ENCODE measurements around the gene ODAM. TPM values are rescaled to one million over a fixed set of nuclear protein-coding genes. Genes with fewer than 3 reads are reported as not detected.

ODAM gene
- total RNA-seq, 1 experiment from 2014 or later = not detected

GRCh38 chr4:70236125-70236524 lies 40.6 kb downstream of the ODAM start:
- TF ChIP-seq, protein P1, sequence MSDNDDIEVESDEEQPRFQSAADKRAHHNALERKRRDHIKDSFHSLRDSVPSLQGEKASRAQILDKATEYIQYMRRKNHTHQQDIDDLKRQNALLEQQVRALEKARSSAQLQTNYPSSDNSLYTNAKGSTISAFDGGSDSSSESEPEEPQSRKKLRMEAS (IDR thresholded peaks at IDR 0.05) = no peak
- no peak for TF ChIP-seq TCF7L2 (IDR thresholded peaks at IDR 0.05; ENCODE audit: borderline replicate concordance, extremely low read depth, insufficient read depth, insufficient read length)
- no peak for TF ChIP-seq REST (IDR thresholded peaks at IDR 0.05; ENCODE audit: low read depth)
- no peak for TF ChIP-seq EZH2 (IDR thresholded peaks at IDR 0.05)
- no peak for TF ChIP-seq ELF1 (IDR thresholded peaks at IDR 0.05; ENCODE audit: borderline replicate concordance, low read depth)
- no peak for TF ChIP-seq ZFX (IDR thresholded peaks at IDR 0.05)
- no peak for TF ChIP-seq ZNF274 (IDR thresholded peaks at IDR 0.05; ENCODE audit: low read depth, low read length)
- TF ChIP-seq JUND (IDR thresholded peaks at IDR 0.05) = no peak
- no peak for TF ChIP-seq POLR2AphosphoS5 (IDR thresholded peaks at IDR 0.05; ENCODE audit: low read depth, low read length)
- no peak for TF ChIP-seq RAD21 (IDR thresholded peaks at IDR 0.05; ENCODE audit: low read depth)
- no peak for TF ChIP-seq CBX3 (IDR thresholded peaks at IDR 0.05; ENCODE audit: low read depth)
- H3K9me2 ChIP-seq (ENCODE audit: insufficient read depth) = no peaks in the 10 kb centered on the region
- no peak overlapping the region for H3K4me3 ChIP-seq (replicated peaks in 1 of 2; ENCODE audit: low read depth in 1 of 2, low read length in 2 of 2)
- BruUV-seq (replicated peaks) = no TSS peak
- no peak overlapping the region for H3K4me2 ChIP-seq (ENCODE audit: low read length)
- H3K9ac ChIP-seq (ENCODE audit: low read length) = no peak overlapping the region
- intact Hi-C loops (cut with micrococcal nuclease) = no loop called here
- H2AFZ ChIP-seq (ENCODE audit: low read depth, low read length, poor library complexity, severe bottlenecking) = no peak overlapping the region
- no peaks in the 10 kb centered on the region for H4K20me1 ChIP-seq (ENCODE audit: insufficient read depth)
- no peaks in the 10 kb centered on the region for H3K79me2 ChIP-seq (ENCODE audit: insufficient read depth, low read length)
- H3K9me3 ChIP-seq (ENCODE audit: control insufficient read depth in 1 of 2, insufficient read depth in 1 of 2, low read depth in 1 of 2, low read length in 2 of 2) = no peaks in the 10 kb centered on the region
- no peak for ATAC-seq
- no peaks in the 10 kb centered on the region for H3K36me3 ChIP-seq (ENCODE audit: control insufficient read depth in 1 of 2, insufficient read depth in 2 of 2, low read length in 2 of 2)
- H3K27me3 ChIP-seq (ENCODE audit: insufficient read depth, low read length) = no peaks in the 10 kb centered on the region
- ChIA-PET RAD21 (ENCODE audit: low non-redundant PET in 1 of 2, low total read pairs in 2 of 2, uncharacterized antibody in 2 of 2, unreplicated experiment in 2 of 2) (no interaction called here), POLR2A (no interaction called here), CTCF (no interaction called here)
- H3K27ac ChIP-seq (ENCODE audit: low read depth, low read length) = no peak overlapping the region
- H3K4me1 ChIP-seq (ENCODE audit: control insufficient read depth in 1 of 2, insufficient read depth in 2 of 2, low read length in 2 of 2) = no peaks in the 10 kb centered on the region
- no peak for DNase-seq (ENCODE audit: low read depth, low spot score)

Data from HCT116 (cell line).